ENCODE measurements around the gene SELENOP. TPM values are rescaled to one million over a fixed set of nuclear protein-coding genes. Genes with fewer than 3 reads are reported as not detected.

Gene SELENOP
- total and polyA plus RNA-seq, 2 of the 8 experiments (the other 6 are each of a cell fraction or from before 2014, with no cell fraction given), result 5.5 to 19.4 TPM

GRCh38 chr5:42799668-42800114, 12.0 kb downstream of the SELENOP start:
- no peak overlapping the region for H3K23ac ChIP-seq (ENCODE audit: insufficient read length)
- no peak overlapping the region for H2AK5ac ChIP-seq (ENCODE audit: low read depth, low read length)
- no peaks in the 10 kb centered on the region for H3K79me1 ChIP-seq (ENCODE audit: low read depth, low read length)
- no peak overlapping the region for H2BK12ac ChIP-seq (ENCODE audit: low read depth, low read length)
- 86% methylated on average over 9 of the region's 9 CpGs; no CpG with 5 or more reads in 1 of the 2 experiments for WGBS, 2 experiments (ENCODE audit: extremely low coverage in 1 of 2, insufficient coverage in 1 of 2, insufficient read length in 1 of 2, insufficient replicate concordance in 2 of 2, low coverage in 1 of 2, low lambda C conversion rate in 2 of 2, missing lambda C conversion rate in 1 of 2)
- H3K18ac ChIP-seq (ENCODE audit: extremely low read depth, low read length), result no peak overlapping the region
- DNase-seq (ENCODE audit: low read depth in 1 of 2, low spot score in 2 of 2) (no peak), FAIRE-seq (no peak)
- H3K9ac ChIP-seq (replicated peaks in 1 of 4; ENCODE audit: extremely low read depth in 1 of 4, low read depth in 3 of 4, low read length in 3 of 4), result no peak overlapping the region
- H3K27ac ChIP-seq (ENCODE audit: low read depth, low read length), result no peak overlapping the region
- H3K14ac ChIP-seq (ENCODE audit: insufficient read length), result no peak overlapping the region
- TF ChIP-seq RNF2 (IDR thresholded peaks at IDR 0.05; ENCODE audit: borderline replicate concordance, low read depth, low read length, missing control alignments, poor library complexity, severe bottlenecking), result no peak
- H3K27me3 ChIP-seq (replicated peaks in 1 of 4; ENCODE audit: control insufficient read depth in 3 of 4, extremely low read depth in 1 of 4, insufficient read depth in 3 of 4, low read length in 3 of 4), result no peaks in the 10 kb centered on the region
- no peaks in the 10 kb centered on the region for H3K4me1 ChIP-seq (replicated peaks in 1 of 4; ENCODE audit: control insufficient read depth in 3 of 4, insufficient read depth in 4 of 4, low read length in 3 of 4)
- H3K56ac ChIP-seq (replicated peaks; ENCODE audit: insufficient read length, low read depth, low read length), result no peak overlapping the region
- H3K9me3 ChIP-seq (ENCODE audit: insufficient read depth in 2 of 2, low read depth in 1 of 2, low read length in 1 of 2), result no peaks in the 10 kb centered on the region
- H4K8ac ChIP-seq (ENCODE audit: extremely low read depth, insufficient read depth, low read length), result no peak overlapping the region
- no peak overlapping the region for H2BK15ac ChIP-seq (ENCODE audit: low read length)
- H2BK5ac ChIP-seq (ENCODE audit: low read depth, low read length), result no peak overlapping the region
- ChIA-PET CTCF (ENCODE audit: partially characterized antibody) (no interaction called here), POLR2A (ENCODE audit: partially characterized antibody) (no interaction called here)
- H3K4me3 ChIP-seq (ENCODE audit: extremely low read depth in 1 of 4, insufficient read depth in 2 of 4, low read depth in 3 of 4, low read length in 4 of 4), result no peak overlapping the region
- H3K4me2 ChIP-seq (ENCODE audit: insufficient read depth in 1 of 2, low read depth in 2 of 2, low read length in 2 of 2), result no peak overlapping the region
- H2BK20ac ChIP-seq (ENCODE audit: low read length), result no peak overlapping the region
- H2BK120ac ChIP-seq (replicated peaks; ENCODE audit: low read depth, low read length), result no peak overlapping the region
- no peaks in the 10 kb centered on the region for H3K79me2 ChIP-seq (ENCODE audit: control insufficient read depth in 1 of 2, insufficient read depth in 2 of 2, low read length in 2 of 2)
- no peak overlapping the region for H3K4ac ChIP-seq (replicated peaks; ENCODE audit: insufficient read length, low read depth, low read length)
- H3K23me2 ChIP-seq (ENCODE audit: low read depth, low read length), result peaks cover 2% of the 10 kb centered on the region; the same call in 1 of the 2 replicates
- peaks cover 0 to 16% (median 3%) of the 10 kb centered on the region in 4 experiments; a peak in 2 of 8 replicates for H3K36me3 ChIP-seq (ENCODE audit: control insufficient read depth in 2 of 4, insufficient read depth in 4 of 4, low read length in 3 of 4)
- no peak overlapping the region for H4K5ac ChIP-seq (ENCODE audit: insufficient read length, low read depth, low read length)
- H4K91ac ChIP-seq (replicated peaks; ENCODE audit: insufficient read length, low read length), result no peak overlapping the region
- H2AFZ ChIP-seq (ENCODE audit: low read length), result no peak overlapping the region
- no peaks in the 10 kb centered on the region for H4K20me1 ChIP-seq (replicated peaks in 1 of 2; ENCODE audit: control insufficient read depth in 1 of 2, insufficient read depth in 2 of 2, low read length in 2 of 2)
